HAP-1 (cell line): ENCODE data around the gene GALR1.
A peak's percentile ranks its signal among the peaks of the same experiment; 100 is the strongest.

Experiments
- DNase-seq, 2 experiments: peaks; one replicate each; pipeline ENCODE4 v3.0.0-alpha.2; 2016 to 2020; ENCODE audit warnings: low spot score in 2 of 2
- H3K27me3 ChIP-seq: fragments of 250-450 bp; sonication (Bioruptor Pico); 2 replicates; pipeline ENCODE4 v1.5.1; 2020; ENCODE audit warnings: low read depth, mild to moderate bottlenecking, moderate library complexity
- H3K36me3 ChIP-seq: fragments of 250-450 bp; sonication (Bioruptor Pico); replicated peaks from 2 replicates; pipeline ENCODE4 v1.5.1; 2020; ENCODE audit warnings: mild to moderate bottlenecking
- H3K4me1 ChIP-seq: fragments of 250-450 bp; sonication (Bioruptor Pico); 2 replicates; pipeline ENCODE4 v1.5.1; 2020; ENCODE audit warnings: mild to moderate bottlenecking
- H3K4me3 ChIP-seq: fragments of 250-450 bp; sonication (Bioruptor Pico); 2 replicates; pipeline ENCODE4 v1.5.1; 2020; ENCODE audit warnings: mild to moderate bottlenecking, moderate library complexity
- H3K9me3 ChIP-seq: fragments of 250-450 bp; sonication (Bioruptor Pico); 2 replicates; pipeline ENCODE4 v1.5.1; 2020; ENCODE audit warnings: mild to moderate bottlenecking, moderate library complexity
- in situ Hi-C: fragments of 300-500 bp; cut with MboI; formaldehyde crosslinking; loops from 3 replicates; pipeline ENCODE4 v1.14.3; 2020; ENCODE audit warnings: low sequenced_read_pairs, inconsistent platforms, mixed read lengths

GALR1 gene

GRCh38 chr18:77249569-77250500 is at the start of gene GALR1:
GALR1 (plus strand) TSS chr18:77249848; CDS start chr18:77250549, 701 bp downstream.
- in situ Hi-C loops = no loop called here
- Histone ChIP-seq H3K9me3 (no peaks in the 10 kb centered on the region), H3K4me1 (no peaks in the 10 kb centered on the region), H3K27me3 (no peaks in the 10 kb centered on the region), H3K36me3 (no peaks in the 10 kb centered on the region), H3K4me3 (no peak within 1 kb of the TSS)
- DNase-seq = no peak

- Histone ChIP-seq H3K4me1 (no peaks in the 10 kb centered on the region), H3K4me3 (no peak overlapping the region), H3K36me3 (no peaks in the 10 kb centered on the region), H3K27me3 (no peaks in the 10 kb centered on the region), H3K9me3 (no peaks in the 10 kb centered on the region)
- in situ Hi-C loops = no loop called here
- no peak for DNase-seq
These were observed 48.1 kb upstream of the GALR1 start for GRCh38 chr18:77201506-77201905.

GRCh38 chr18:77202329-77202728 is 47.3 kb upstream of the GALR1 start:
- in situ Hi-C loops = no loop called here
- H3K27me3 ChIP-seq = no peaks in the 10 kb centered on the region
- H3K36me3 ChIP-seq = no peaks in the 10 kb centered on the region
- no peaks in the 10 kb centered on the region for H3K9me3 ChIP-seq
- H3K4me3 ChIP-seq = no peak overlapping the region
- DNase-seq = no peak
- H3K4me1 ChIP-seq = no peaks in the 10 kb centered on the region

- in situ Hi-C loops = no loop called here
These were observed 46.6 kb upstream of the GALR1 start for GRCh38 chr18:77203071-77203470.

GRCh38 chr18:77203851-77204250 is 45.8 kb upstream of the GALR1 start:
- Histone ChIP-seq H3K4me3 (no peak overlapping the region), H3K4me1 (no peaks in the 10 kb centered on the region), H3K36me3 (no peaks in the 10 kb centered on the region), H3K27me3 (no peaks in the 10 kb centered on the region), H3K9me3 (no peaks in the 10 kb centered on the region)
- in situ Hi-C loops = no loop called here
- no peak for DNase-seq

More at GRCh38 chr18:77203071-77203470, 46.6 kb upstream of the GALR1 start:
- H3K36me3 ChIP-seq = no peaks in the 10 kb centered on the region
- no peak for DNase-seq
- H3K27me3 ChIP-seq = no peaks in the 10 kb centered on the region
- no peak overlapping the region for H3K4me3 ChIP-seq
- H3K4me1 ChIP-seq = no peaks in the 10 kb centered on the region
- no peaks in the 10 kb centered on the region for H3K9me3 ChIP-seq

GRCh38 chr18:77205769-77206168 is 43.9 kb upstream of the GALR1 start:
- Histone ChIP-seq H3K4me3 (no peak overlapping the region), H3K36me3 (no peaks in the 10 kb centered on the region), H3K27me3 (no peaks in the 10 kb centered on the region), H3K4me1 (no peaks in the 10 kb centered on the region), H3K9me3 (no peaks in the 10 kb centered on the region)
- DNase-seq = no peak
- in situ Hi-C loops = no loop called here

- no peak for DNase-seq
- no peaks in the 10 kb centered on the region for H3K27me3 ChIP-seq
- no peaks in the 10 kb centered on the region for H3K9me3 ChIP-seq
- H3K4me3 ChIP-seq = no peak overlapping the region
- no peaks in the 10 kb centered on the region for H3K4me1 ChIP-seq
- no peaks in the 10 kb centered on the region for H3K36me3 ChIP-seq
- in situ Hi-C loops = no loop called here
These were observed 42.8 kb upstream of the GALR1 start for GRCh38 chr18:77206676-77207374.

- in situ Hi-C loops = no loop called here
- no peaks in the 10 kb centered on the region for H3K27me3 ChIP-seq
- H3K9me3 ChIP-seq = no peaks in the 10 kb centered on the region
- H3K4me3 ChIP-seq = no peak overlapping the region
- DNase-seq = peak; percentile 5 to 53
- H3K4me1 ChIP-seq = no peaks in the 10 kb centered on the region
- no peaks in the 10 kb centered on the region for H3K36me3 ChIP-seq
These were observed 42.1 kb upstream of the GALR1 start for GRCh38 chr18:77207540-77207939.

- DNase-seq = no peak
- no peaks in the 10 kb centered on the region for H3K9me3 ChIP-seq
- H3K4me1 ChIP-seq = no peaks in the 10 kb centered on the region
- H3K4me3 ChIP-seq = no peak overlapping the region
- no peaks in the 10 kb centered on the region for H3K36me3 ChIP-seq
- in situ Hi-C loops = no loop called here
- no peaks in the 10 kb centered on the region for H3K27me3 ChIP-seq
These were observed 40.7 kb upstream of the GALR1 start for GRCh38 chr18:77208964-77209363.

GRCh38 chr18:77209587-77209986 is 40.1 kb upstream of the GALR1 start:
- DNase-seq = no peak
- Histone ChIP-seq H3K4me1 (no peaks in the 10 kb centered on the region), H3K36me3 (no peaks in the 10 kb centered on the region), H3K4me3 (no peak overlapping the region), H3K27me3 (no peaks in the 10 kb centered on the region), H3K9me3 (no peaks in the 10 kb centered on the region)
- in situ Hi-C loops = no loop called here

- Histone ChIP-seq H3K4me1 (no peaks in the 10 kb centered on the region), H3K27me3 (no peaks in the 10 kb centered on the region), H3K9me3 (no peaks in the 10 kb centered on the region), H3K4me3 (no peak overlapping the region), H3K36me3 (no peaks in the 10 kb centered on the region)
- in situ Hi-C loops = no loop called here
- DNase-seq = no peak
These were observed 39.4 kb upstream of the GALR1 start for GRCh38 chr18:77210249-77210648.

- in situ Hi-C loops = no loop called here
- H3K4me3 ChIP-seq = no peak overlapping the region
- no peaks in the 10 kb centered on the region for H3K36me3 ChIP-seq
- no peak for DNase-seq
- H3K9me3 ChIP-seq = no peaks in the 10 kb centered on the region
- H3K27me3 ChIP-seq = no peaks in the 10 kb centered on the region
- H3K4me1 ChIP-seq = no peaks in the 10 kb centered on the region
These were observed 31.0 kb upstream of the GALR1 start for GRCh38 chr18:77218642-77219041.

- Histone ChIP-seq H3K36me3 (no peaks in the 10 kb centered on the region), H3K27me3 (no peaks in the 10 kb centered on the region), H3K9me3 (no peaks in the 10 kb centered on the region), H3K4me3 (no peak overlapping the region), H3K4me1 (no peaks in the 10 kb centered on the region)
- in situ Hi-C loops = no loop called here
- DNase-seq = no peak
These were observed 28.9 kb upstream of the GALR1 start for GRCh38 chr18:77220726-77221125.

- Histone ChIP-seq H3K4me1 (no peaks in the 10 kb centered on the region), H3K27me3 (no peaks in the 10 kb centered on the region), H3K9me3 (no peaks in the 10 kb centered on the region), H3K36me3 (no peaks in the 10 kb centered on the region), H3K4me3 (no peak overlapping the region)
- DNase-seq = no peak
- in situ Hi-C loops = no loop called here
These were observed 27.2 kb upstream of the GALR1 start for GRCh38 chr18:77222464-77222863.
